Neural cell (in vitro differentiated cells): Measurements from ENCODE around the gene PUM2. TPM values are rescaled to one million over a fixed set of nuclear protein-coding genes. Genes with fewer than 3 reads are reported as not detected.

ENCODE experiments used
- H2AFZ ChIP-seq: fragments of 200-600, 300-800 bp; sonication (generic), shearing (Covaris generic); 2 replicates; pipeline ENCODE4 v1.6.0; 2014; ENCODE audit warnings: low read depth, mild to moderate bottlenecking, antibody characterized with exemption, low read length, moderate library complexity
- H3F3A ChIP-seq: fragments of 200-600 bp; shearing (Covaris generic); 2 replicates; pipeline ENCODE4 v1.6.1; 2016; ENCODE audit warnings: mild to moderate bottlenecking, moderate library complexity, mixed read lengths, antibody characterized with exemption, low read length; ENCODE audit not compliant: insufficient read depth, poor library complexity, severe bottlenecking
- H3K27ac ChIP-seq: fragments of 200-600, 300-800 bp; sonication (generic), shearing (Covaris generic); 2 replicates; pipeline ENCODE4 v1.5.1; 2014; ENCODE audit warnings: mild to moderate bottlenecking, low read length, moderate library complexity
- H3K27me3 ChIP-seq: fragments of 300-800, 200-600 bp; sonication (generic), shearing (Covaris generic); 2 replicates; pipeline ENCODE4 v1.6.0; 2014; ENCODE audit warnings: mild to moderate bottlenecking, low read depth, low read length, moderate library complexity; ENCODE audit not compliant: insufficient read depth
- H3K36me3 ChIP-seq: fragments of 300-800, 200-600 bp; sonication (generic), shearing (Covaris generic); 2 replicates; pipeline ENCODE4 v1.5.1; 2014; ENCODE audit warnings: mild to moderate bottlenecking, antibody characterized with exemption, low read length, moderate library complexity; ENCODE audit not compliant: insufficient read depth
- H3K4me2 ChIP-seq: fragments of 300-800, 200-600 bp; sonication (generic), shearing (Covaris generic); 2 replicates; pipeline ENCODE4 v1.6.0; 2014; ENCODE audit warnings: mild to moderate bottlenecking, low read length
- H3K4me3 ChIP-seq: fragments of 300-800, 200-600 bp; sonication (generic), shearing (Covaris generic); 2 replicates; pipeline ENCODE4 v1.5.1; 2014; ENCODE audit warnings: mild to moderate bottlenecking, low read length, moderate library complexity
- H3K79me2 ChIP-seq: fragments of 200-600 bp; shearing (Covaris generic); replicated peaks from 2 replicates; pipeline ENCODE4 v1.6.0; 2014; ENCODE audit warnings: mild to moderate bottlenecking, low read length, moderate library complexity; ENCODE audit not compliant: insufficient read depth
- H3K9ac ChIP-seq: fragments of 300-800, 200-600 bp; sonication (generic), shearing (Covaris generic); 2 replicates; pipeline ENCODE4 v1.6.1; 2016; ENCODE audit warnings: mild to moderate bottlenecking, low read length, mixed read lengths
- H3K9me2 ChIP-seq: fragments of 200-600 bp; shearing (Covaris generic); 2 replicates; pipeline ENCODE4 v1.6.1; 2016; ENCODE audit warnings: mild to moderate bottlenecking, low read length, mixed read lengths; ENCODE audit not compliant: insufficient read depth
- H3K9me3 ChIP-seq: fragments of 200-600, 300-800 bp; sonication (generic), shearing (Covaris generic); 2 replicates; pipeline ENCODE4 v1.6.1; 2016; ENCODE audit warnings: mild to moderate bottlenecking, mixed run types, low read length, moderate library complexity, mixed read lengths
- H4K20me1 ChIP-seq: fragments of 200-600 bp; shearing (Covaris generic); 2 replicates; pipeline ENCODE4 v1.6.1; 2016; ENCODE audit warnings: mild to moderate bottlenecking, mixed run types; ENCODE audit not compliant: insufficient read depth
- CTCF ChIP-seq: fragments of 450-650 bp; IDR thresholded peaks from 2 replicates; pipeline ENCODE4 v1.5.1; 2014; ENCODE audit warnings: antibody characterized with exemption, mild to moderate bottlenecking, moderate library complexity; ENCODE audit not compliant: poor library complexity, severe bottlenecking
- EP300 ChIP-seq: fragments of 450-650 bp; conservative IDR thresholded peaks from 2 replicates; pipeline ENCODE4 v1.6.1; 2014; ENCODE audit warnings: antibody characterized with exemption, mild to moderate bottlenecking, moderate library complexity; ENCODE audit not compliant: poor library complexity, severe bottlenecking
- EZH2 ChIP-seq: fragments of 200-600, 300-800 bp; shearing (Covaris generic), sonication (generic); IDR thresholded peaks from 2 replicates; pipeline ENCODE4 v1.6.1; 2014; ENCODE audit warnings: antibody characterized with exemption, low read length, borderline replicate concordance, mild to moderate bottlenecking; ENCODE audit not compliant: insufficient read depth, poor library complexity, severe bottlenecking
- MXI1 ChIP-seq: fragments of 450-650 bp; conservative IDR thresholded peaks from 2 replicates; pipeline ENCODE4 v1.6.1; 2014; ENCODE audit warnings: antibody characterized with exemption, mild to moderate bottlenecking; ENCODE audit not compliant: poor library complexity, severe bottlenecking
- POLR2AphosphoS5 ChIP-seq: IDR thresholded peaks from 2 replicates; pipeline ENCODE4 v1.6.1; 2012
- RAD21 ChIP-seq: fragments of 450-650 bp; conservative IDR thresholded peaks from 2 replicates; pipeline ENCODE4 v1.6.1; 2014; ENCODE audit warnings: antibody characterized with exemption, mild to moderate bottlenecking, moderate library complexity
- SMC3 ChIP-seq: fragments of 450-650 bp; conservative IDR thresholded peaks from 2 replicates; pipeline ENCODE4 v1.6.1; 2014; ENCODE audit warnings: antibody characterized with exemption, mild to moderate bottlenecking, moderate library complexity; ENCODE audit not compliant: poor library complexity
- TAF1 ChIP-seq: IDR thresholded peaks from 2 replicates; pipeline ENCODE4 v1.6.1; 2012; ENCODE audit warnings: low read depth
- polyA plus RNA-seq: library from polyadenylated mRNA; depleted of rRNA; stranded (reverse); fragments of >200 nt; gene quantifications from 2 replicates; pipeline ENCODE4 v1.2.3, GENCODE V29; 2014
- TF ChIP-seq, protein P1 (sequence below): IDR thresholded peaks from 2 replicates; pipeline ENCODE4 v1.6.1; 2012; ENCODE audit warnings: borderline replicate concordance

The PUM2 gene
- polyA plus RNA-seq, 1 donor from 2014 or later: 37.0 TPM

GRCh38 chr2:20294231-20294630 lies 56.4 kb downstream of the PUM2 start:
- peaks cover 4% of the 10 kb centered on the region for H3F3A ChIP-seq
- H3K4me3 ChIP-seq: no peak overlapping the region
- no peak overlapping the region for H3K4me2 ChIP-seq
- H3K36me3 ChIP-seq: peaks cover 9% of the 10 kb centered on the region
- no peak overlapping the region for H3K9ac ChIP-seq
- H3K79me2 ChIP-seq: peaks cover 15% of the 10 kb centered on the region
- no peak for TF ChIP-seq CTCF
- no peak for TF ChIP-seq SMC3
- TF ChIP-seq RAD21: no peak
- TF ChIP-seq, protein P1, sequence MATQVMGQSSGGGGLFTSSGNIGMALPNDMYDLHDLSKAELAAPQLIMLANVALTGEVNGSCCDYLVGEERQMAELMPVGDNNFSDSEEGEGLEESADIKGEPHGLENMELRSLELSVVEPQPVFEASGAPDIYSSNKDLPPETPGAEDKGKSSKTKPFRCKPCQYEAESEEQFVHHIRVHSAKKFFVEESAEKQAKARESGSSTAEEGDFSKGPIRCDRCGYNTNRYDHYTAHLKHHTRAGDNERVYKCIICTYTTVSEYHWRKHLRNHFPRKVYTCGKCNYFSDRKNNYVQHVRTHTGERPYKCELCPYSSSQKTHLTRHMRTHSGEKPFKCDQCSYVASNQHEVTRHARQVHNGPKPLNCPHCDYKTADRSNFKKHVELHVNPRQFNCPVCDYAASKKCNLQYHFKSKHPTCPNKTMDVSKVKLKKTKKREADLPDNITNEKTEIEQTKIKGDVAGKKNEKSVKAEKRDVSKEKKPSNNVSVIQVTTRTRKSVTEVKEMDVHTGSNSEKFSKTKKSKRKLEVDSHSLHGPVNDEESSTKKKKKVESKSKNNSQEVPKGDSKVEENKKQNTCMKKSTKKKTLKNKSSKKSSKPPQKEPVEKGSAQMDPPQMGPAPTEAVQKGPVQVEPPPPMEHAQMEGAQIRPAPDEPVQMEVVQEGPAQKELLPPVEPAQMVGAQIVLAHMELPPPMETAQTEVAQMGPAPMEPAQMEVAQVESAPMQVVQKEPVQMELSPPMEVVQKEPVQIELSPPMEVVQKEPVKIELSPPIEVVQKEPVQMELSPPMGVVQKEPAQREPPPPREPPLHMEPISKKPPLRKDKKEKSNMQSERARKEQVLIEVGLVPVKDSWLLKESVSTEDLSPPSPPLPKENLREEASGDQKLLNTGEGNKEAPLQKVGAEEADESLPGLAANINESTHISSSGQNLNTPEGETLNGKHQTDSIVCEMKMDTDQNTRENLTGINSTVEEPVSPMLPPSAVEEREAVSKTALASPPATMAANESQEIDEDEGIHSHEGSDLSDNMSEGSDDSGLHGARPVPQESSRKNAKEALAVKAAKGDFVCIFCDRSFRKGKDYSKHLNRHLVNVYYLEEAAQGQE: no peak
- TF ChIP-seq EP300: no peak
- no peak for TF ChIP-seq EZH2
- no peak for TF ChIP-seq POLR2AphosphoS5
- TF ChIP-seq MXI1: no peak
- no peaks in the 10 kb centered on the region for H3K9me3 ChIP-seq
- no peaks in the 10 kb centered on the region for H3K9me2 ChIP-seq
- no peaks in the 10 kb centered on the region for H4K20me1 ChIP-seq
- no peaks in the 10 kb centered on the region for H3K27me3 ChIP-seq
- no peak overlapping the region for H2AFZ ChIP-seq
- no peak overlapping the region for H3K27ac ChIP-seq

DNA sequence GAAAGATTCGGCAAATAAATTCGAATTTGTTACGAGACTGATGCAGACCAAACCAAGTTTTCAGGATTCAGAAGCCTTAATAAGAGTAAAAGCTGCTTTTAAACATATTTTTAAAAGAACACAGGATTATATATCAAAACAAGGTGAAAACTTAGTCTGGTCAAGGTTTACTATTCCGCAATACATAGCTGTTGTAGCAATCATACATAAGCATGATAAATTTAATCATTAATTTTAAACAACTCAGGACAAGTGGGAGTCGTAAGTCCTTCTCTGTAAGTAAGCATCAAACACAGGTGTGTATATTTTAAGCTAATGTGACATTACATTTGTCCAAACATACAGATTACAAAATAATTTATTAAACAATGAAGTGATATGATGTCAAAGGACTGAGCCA lies 57.7 kb downstream of the PUM2 start:
- Histone ChIP-seq H3F3A (peaks cover 4% of the 10 kb centered on the region), H3K27me3 (no peaks in the 10 kb centered on the region), H3K9me3 (no peaks in the 10 kb centered on the region), H3K27ac (no peak overlapping the region), H3K4me3 (no peak overlapping the region), H2AFZ (no peak overlapping the region), H3K9ac (no peak overlapping the region), H3K4me2 (no peak overlapping the region), H4K20me1 (no peaks in the 10 kb centered on the region), H3K9me2 (no peaks in the 10 kb centered on the region), H3K79me2 (peaks cover 12% of the 10 kb centered on the region), H3K36me3 (peaks cover 9% of the 10 kb centered on the region)
- no peak for TF ChIP-seq CTCF
- TF ChIP-seq SMC3: no peak
- TF ChIP-seq EP300: no peak
- TF ChIP-seq POLR2AphosphoS5: no peak
- no peak for TF ChIP-seq TAF1
- TF ChIP-seq, protein P1: no peak
- TF ChIP-seq RAD21: no peak
- TF ChIP-seq EZH2: no peak
- no peak for TF ChIP-seq MXI1
